HG03060 (cell line): ENCODE results near the gene EPB41L3.

Experiments used
- ATAC-seq: cut with Tn5 transposase; IDR thresholded peaks from one replicate; pipeline ENCODE4 v1.9.1; 2021; ENCODE audit warnings: low read depth, moderate number of reproducible peaks; ENCODE audit not compliant: unreplicated experiment

Gene EPB41L3

DNA sequence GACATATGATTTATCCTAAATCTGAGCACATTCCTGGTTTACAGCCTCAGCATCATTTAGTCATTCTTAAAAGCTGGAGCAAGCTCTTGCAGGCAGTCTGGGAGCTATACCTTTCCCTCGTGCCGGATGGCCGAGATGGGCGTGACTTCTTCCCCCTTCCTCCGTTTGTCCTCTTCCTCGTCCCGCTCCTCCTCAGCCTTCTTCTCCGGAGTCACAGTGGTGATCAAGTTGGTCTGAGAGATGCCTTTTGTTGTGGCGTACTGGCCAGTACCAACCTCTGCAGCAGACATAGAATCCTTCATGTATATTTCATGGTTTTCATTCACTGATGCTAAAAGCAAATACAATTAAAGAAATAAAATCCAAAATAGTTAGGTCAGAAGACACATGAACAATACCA, 124.2 kb downstream of the EPB41L3 start:
- ATAC-seq: no peak

DNA sequence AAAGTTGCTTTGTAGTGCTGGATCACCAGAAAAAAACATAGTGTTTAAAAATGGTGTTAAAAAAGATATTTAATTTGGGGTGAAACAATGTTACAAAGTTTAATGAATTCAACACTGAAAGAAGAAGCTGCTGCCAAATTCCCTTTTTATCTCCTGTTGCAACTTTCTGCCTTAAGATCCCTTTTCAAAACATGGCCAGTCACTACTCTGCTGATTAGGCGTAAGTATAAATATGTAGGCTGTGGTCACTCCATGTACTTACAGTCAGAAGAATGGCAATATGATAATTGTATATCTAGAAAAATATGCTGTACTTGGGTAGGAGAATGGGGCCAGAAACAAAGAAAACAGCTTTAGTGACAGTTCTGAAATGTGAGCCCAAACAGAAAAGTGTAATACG, 124.8 kb downstream of the EPB41L3 start:
- no peak for ATAC-seq

DNA sequence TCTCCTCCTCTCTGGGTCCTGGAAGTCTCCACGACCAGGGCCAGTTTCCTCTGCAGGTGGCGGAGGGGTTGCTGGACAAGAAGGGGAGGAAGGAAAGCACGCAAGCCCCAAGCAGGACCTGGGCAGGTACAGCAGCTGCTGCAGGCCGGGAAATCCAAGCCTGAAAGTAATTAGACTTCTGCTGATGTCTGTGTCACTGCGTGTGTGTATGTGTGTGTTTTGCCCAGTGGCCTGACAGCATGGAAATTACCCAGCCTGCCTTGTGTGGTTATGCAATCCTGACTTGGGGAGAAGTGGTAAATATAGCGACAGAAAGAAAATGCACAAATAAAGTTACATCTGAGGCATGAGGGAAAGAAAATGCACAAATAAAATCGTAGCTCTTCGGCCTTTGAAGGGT, 126.5 kb downstream of the EPB41L3 start:
- ATAC-seq: no peak

- no peak for ATAC-seq
Observed at GRCh38 chr18:5416112-5416511, 127.7 kb downstream of the EPB41L3 start.

DNA sequence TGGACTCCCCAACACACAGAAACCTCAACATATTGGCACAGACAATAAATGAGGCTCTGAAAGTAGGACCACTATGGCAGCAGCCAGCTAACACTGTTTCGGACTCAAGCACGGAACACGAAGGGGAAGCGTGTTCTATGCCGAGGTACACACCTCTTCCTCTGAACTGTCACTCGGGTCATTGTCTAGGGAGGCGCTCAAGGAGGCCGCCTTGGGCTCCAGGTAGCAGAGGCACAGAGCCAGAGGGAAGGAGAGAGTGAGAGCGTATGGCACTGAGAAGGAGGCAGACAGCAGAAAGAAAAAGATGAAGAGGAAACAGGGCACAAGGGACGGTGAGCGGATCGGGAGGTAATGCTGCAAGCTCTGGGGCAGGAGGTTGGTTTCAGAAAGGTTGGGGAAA, 128.1 kb downstream of the EPB41L3 start:
- ATAC-seq: no peak

DNA sequence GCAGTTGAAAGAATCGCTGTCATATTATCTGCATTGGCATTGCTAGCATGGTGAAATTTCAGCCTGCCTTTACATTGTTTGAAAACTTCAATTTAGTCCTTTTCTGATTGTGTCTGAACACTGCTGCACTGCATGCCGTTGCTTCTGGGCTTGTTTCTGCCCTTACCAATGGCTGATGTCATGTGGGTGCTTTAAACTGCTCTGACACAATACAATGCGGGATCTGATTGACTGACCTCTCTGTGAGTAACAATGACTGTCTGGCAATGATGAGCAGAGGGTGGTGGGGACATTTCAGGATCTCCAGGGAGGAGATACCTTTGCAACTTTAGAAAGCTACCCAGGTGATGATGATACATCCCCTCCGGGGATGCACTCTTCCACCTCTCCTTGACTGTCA, 128.8 kb downstream of the EPB41L3 start:
- ATAC-seq: no peak

DNA sequence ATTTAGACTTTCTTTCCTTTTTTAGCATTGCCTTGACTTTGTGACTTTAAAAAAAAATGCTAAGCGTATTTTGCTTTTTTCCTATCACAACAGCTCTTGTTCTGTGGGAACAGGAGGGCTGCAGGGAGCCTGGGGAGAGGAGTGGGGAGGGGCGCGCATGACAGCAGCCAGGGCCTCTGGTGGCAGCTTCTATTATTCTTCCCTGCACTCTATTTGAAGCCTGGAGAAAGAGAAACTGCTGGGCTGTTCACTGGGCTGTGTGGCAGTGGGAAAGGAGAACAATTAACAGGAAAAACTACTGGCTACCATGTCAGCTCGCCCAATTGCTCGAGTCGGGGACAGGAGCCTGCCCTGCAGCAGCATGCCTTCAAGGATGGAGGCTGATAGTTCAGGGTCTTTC, 129.3 kb downstream of the EPB41L3 start:
- ATAC-seq: no peak

DNA sequence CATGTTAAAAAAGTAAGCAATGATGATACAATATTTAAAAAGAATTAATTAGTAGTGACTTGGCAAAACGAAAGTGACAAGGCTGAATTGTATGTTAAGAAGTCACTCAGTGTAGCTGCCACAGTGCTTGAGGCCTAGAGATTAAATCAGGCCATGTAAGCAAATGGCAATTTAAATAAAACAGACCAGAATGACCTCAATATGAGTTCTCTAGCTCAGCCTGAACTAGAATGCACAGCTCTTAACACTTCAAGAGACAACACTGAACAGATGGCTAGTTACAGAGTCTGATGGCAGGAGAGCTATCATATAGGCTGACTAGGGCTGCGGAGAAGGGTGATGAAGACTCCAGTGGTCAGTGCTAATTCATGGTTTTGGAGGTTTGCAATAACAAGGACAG, 130.3 kb downstream of the EPB41L3 start:
- ATAC-seq: no peak

- ATAC-seq: no peak
Observed at GRCh38 chr18:5410582-5410981, 133.2 kb downstream of the EPB41L3 start.

- no peak for ATAC-seq
Observed at GRCh38 chr18:5398269-5398668, 145.5 kb downstream of the EPB41L3 start.

DNA sequence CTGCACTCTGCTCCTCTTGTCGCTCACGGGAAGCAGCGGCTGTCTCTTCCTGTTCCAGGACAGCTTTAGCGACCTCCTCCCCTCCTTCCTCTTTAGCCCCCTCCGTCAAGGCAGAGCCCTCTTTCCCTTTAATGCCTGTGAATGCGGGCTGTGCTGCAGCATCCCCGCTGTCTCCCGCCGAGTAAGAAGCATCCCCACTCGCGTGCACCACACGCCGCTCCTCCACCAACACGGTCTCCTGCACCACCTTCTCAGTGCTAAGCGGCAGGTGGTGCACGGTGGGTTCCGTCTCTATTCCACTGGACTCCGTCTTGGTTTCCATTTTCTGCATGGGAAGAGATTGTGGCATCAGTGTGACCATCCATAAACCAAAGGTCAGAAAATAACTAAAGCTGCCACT, 146.7 kb downstream of the EPB41L3 start:
- ATAC-seq: no peak

DNA sequence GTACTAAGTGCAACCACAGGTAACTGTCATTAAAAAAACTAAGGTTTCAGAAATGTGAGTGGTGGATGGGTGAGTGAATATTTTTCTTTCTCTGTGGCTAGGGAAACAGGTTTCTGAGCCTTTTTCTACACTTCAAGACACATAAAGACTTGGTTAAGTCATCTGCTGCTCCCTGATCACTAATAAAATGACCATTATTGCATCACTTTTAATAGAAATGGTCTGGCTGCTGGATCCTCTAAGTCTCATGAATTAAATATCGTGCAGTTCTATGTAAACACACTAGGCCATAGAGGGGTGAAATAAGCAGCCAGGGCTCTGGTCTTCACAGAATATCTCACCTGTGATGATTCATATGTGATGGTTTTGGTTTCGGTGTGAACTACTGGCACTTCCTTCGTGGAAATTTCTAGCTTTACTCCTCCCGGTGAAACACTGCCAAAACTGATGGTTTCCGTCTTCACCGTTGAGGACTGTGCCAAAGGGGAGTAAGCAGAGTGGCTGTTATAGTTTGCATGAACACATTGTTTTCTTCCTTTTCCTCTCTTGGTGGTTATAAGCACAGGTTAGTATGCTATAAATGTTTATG, 147.8 kb downstream of the EPB41L3 start:
- ATAC-seq: no peak

DNA sequence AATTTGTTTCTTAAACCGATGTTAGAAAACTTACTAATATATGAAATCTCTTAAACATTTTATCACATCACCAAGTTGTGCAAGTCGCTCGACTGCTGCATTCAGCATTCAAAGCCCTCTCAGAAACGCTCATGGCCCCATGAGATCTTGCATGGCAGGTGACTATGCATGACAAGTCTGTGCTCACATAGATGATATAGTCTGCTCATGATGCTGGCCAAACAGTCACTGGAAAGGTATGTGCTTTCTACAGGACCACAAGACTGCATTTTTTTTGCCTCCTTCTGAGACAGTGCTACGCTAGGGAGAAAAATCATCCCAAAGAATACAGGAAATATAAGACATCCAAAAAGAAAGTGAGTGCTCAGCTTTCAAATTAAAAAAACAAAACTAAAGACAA, 150.0 kb downstream of the EPB41L3 start:
- ATAC-seq: no peak

DNA sequence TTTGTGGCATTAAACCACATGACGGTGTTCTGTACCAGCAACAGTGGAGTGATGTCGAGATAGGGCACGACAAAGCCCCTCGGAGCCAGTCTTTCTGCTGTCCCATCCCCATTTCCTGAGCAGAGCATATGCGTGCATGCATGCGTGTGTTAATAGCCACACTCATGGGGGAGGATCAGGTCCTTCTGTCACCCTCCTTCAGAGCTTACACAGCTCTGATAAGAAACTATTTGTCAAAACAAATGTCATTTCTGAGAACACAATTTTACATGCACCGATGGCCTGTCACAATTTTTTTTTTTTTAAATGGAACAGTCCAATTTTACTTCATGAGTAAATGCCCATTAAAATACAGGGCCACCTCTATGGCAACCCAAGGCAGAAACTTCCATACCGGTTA, 152.4 kb downstream of the EPB41L3 start:
- ATAC-seq: no peak

GRCh38 chr18:5389356-5389755, 154.4 kb downstream of the EPB41L3 start:
- ATAC-seq: no peak

- ATAC-seq: no peak
Observed at GRCh38 chr18:5388896-5389295, 154.9 kb downstream of the EPB41L3 start.

DNA sequence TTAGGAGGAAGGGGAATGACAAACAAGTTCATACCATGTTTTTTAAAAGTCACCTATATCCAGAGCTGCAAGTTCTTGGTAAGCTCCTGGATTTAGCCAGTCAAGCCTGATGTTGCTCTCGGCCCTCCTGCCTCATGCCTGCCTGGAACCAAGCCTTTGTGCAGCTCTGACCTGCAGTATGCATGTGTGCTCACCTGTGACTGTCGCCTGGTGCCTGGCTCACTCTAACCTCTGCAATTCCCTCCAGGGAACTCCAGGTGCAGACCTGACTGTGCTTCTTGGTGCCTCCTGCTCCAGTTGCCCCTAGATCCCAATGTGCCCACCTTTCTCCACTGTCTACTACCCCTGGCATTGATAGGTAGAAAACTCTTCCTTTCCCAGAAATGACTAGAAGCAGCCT, 163.2 kb downstream of the EPB41L3 start:
- no peak for ATAC-seq

GRCh38 chr18:5376986-5377385, 166.8 kb downstream of the EPB41L3 start:
- no peak for ATAC-seq

DNA sequence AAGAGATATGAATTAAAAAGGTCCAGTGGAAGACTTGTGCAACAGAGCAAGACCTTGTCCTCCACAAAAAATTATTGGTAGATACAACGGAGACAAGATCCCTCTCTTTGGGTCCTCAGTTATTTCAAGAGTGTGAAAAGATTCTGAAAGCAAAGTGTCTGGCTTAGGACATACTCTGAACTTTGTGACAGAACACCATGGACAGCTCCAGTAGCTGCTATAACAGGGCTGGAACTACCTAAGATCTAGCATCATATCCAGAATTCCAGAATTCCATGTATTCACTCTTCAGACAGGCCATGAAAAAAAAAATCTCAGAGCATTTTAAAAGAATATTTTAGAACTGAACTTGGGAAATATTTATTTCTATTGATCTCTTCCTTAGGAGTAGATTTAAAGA, 173.5 kb downstream of the EPB41L3 start:
- no peak for ATAC-seq

- no peak for ATAC-seq
Observed at GRCh38 chr18:5369513-5369912, 174.3 kb downstream of the EPB41L3 start.

DNA sequence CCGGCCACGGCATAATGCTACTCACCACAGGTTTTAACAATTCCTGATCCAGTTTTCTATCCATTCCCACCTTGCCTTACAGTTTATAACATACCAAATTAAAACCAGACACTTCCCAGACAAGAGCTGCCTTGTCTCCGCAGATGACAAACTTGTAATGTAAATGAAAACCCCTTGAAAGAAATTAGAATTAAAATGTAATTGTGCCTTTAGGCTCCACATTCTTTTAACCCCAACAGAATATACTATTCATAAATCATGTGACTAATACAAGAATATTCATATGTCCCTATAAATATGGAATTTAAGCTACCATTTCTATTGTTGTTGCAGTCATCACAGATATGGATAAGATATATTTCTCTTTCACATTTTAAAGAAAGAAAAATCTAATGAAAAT, 178.4 kb downstream of the EPB41L3 start:
- no peak for ATAC-seq

- ATAC-seq: no peak
Observed at GRCh38 chr18:5350636-5351035, 193.2 kb downstream of the EPB41L3 start.
